ENCODE results near the gene ST7L.

ST7L gene

DNA sequence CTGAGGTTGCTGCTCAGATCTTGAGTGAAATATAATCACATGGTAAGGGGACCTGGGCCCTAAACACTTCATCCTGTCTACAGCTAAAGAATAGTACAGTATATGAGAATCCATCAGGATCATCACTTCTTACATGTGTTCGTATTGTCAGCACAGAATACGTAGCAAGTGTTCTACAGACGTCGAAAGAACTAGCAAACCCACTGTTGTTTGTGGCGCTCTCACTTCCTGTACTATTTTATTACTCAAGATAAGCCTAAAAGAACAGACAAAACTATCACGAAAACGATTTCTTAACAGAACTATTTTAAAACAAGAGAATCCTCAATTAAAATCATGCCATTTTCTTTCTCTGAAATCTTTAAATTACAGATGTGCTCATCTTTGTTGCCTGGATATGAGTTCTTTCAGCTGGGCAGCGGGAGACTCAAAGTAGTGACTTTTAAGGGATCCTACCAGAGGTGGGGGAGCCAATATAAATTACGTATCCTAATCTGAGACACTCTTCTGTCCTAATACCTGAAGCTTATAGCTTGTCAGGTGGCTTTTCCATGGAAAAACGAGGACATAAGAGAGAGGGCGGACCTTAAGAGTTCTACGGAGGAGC lies 724 bp downstream of the ST7L start:
- DNase-seq: peak in 2 of 51 donors; percentile 23 to 52

DNA sequence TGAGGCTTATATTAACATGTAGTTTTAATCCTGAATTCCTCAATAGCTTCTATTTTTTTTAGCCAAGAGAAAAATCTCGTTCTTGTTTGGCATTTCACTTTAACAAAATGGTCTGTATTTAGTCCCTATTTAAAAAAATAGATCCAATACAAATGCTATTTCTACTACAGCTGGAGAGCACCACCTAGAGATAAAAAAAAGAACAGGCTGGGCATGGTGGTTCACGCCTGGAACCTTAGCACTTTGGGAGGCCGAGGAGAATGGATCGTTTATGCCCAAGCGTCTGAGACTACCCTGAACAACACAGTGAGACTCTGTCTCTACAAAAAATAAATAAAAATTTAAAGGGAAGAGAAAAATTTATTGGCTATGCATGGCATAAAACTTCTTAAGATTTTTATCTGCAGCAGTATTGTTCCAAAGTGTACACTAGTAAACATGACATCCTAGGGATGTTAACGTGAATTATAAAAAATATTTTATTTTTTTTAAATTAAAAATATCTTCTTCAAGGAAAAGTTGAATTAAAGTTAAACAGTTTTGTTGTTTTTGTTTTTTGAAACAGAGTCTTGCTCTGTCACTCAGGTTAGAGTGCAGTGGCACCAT lies 4.4 kb downstream of the ST7L start:
- DNase-seq: no peak

DNA sequence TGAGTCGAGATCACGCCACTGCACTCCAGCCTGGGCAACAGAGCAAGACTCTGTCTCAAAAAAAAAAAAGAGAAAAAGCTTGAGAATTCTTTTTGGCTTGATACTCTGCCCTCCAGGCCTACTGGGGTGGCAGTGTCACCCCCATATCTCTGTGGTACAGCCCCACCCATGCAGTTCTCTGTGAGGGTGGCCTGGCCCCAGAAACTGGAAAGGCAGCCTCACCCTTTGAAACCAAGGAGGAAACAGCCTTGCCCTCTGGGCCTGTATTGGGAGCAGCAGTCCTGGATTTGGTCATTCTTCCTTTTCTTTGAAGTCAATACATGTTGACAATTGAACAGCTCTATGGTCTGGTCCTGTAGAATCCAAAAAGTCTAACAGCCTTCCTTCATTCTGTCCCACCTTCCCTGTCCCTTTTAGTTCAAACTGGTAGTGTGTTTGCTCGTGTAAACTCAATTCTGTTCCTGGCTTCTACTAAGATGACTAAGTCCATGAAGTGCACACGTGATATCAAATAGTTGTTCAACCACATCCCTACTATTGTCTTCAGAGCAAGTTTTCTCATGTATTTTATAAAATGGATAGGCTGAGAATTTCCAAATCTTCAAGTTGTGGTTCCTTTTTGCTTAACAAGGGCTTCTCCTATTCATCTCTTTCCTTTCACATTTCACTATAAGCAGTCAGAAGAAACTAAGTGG lies 13.2 kb downstream of the ST7L start:
- no peak for DNase-seq

DNA sequence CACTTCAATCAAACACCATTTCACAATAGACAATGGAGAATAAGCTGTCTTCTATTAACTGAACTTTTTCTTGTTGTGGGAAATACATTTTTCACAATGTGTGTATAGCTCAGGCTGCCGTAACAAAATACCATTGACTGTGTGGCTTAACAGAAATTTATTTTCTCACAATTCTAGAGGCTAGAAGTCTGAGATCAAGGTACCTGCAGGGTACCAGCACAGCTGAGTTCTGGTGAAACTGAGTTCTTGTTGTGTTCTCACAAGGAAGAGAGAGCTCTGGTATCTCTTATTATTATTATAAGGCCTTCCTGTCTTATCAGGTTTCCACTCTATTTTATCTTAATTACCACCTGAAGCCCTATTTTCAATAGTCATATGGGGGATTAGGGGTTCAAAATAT lies 15.4 kb downstream of the ST7L start:
- DNase-seq: no peak

DNA sequence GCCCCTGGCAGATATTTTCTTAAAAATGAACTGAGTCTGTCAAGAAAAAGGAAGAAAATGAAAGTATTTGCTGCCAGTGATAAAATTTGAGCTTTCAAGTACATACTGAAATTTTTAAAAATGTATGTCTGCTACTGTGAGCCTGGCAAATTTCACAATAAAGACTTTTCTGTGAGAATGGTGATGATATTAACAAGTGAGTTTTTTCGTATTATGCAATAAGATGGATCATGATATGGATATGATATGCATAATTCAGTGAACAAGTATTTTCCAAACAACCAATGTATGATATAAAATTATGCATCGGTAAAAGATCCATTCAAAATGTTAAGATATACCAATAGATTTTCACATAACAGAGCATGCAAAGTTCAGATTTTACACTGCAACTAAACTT lies 15.9 kb downstream of the ST7L start:
- no peak for DNase-seq

DNA sequence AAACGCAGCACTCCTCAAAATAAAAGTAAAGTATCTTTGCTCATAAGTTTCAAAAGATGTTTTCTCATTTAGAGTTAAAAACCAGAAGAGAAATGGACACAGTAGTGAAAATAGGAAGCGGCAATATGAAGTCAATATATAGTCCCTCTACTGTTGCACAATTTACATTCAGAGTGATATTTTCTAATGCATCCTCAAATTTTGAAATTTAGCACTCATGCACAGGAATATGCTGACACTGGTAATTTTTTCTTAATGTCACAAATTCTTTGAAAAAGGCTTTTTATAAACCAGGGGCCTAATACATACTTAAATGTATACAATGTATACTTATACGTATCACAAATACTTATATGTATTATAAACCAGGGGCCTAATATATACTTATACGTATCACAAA lies 19.5 kb downstream of the ST7L start:
- no peak for DNase-seq

DNA sequence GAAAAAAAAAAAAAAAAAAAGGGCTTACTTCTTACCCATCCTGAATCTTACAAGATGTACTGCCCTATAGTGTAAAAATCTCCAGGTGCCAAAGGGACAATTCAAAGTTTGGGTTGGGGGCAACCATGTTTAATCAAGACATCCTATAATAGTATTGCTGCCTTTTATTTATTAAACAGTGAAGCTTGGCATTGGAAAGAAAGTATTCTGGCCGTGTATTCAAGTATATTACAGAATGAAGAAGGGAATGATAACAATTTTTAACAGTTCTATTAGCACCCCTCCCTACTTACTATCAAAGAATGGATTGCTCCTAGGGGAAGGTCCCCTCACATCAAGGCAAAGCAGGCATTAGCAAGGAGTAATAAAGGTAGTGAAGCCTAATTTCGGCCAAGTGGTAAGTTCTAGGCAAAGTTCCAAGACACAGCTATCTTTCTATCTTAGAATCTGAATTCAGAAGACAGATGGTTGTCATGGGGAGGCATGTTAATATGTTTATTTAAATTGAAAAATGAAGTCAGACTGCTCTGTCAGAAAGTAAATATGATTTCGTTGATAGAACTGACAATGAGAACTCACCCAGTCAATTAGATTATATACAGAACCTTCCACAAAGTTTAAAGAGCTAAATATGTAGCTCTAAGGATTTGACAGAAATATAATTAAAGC lies 24.6 kb downstream of the ST7L start:
- no peak for DNase-seq

DNA sequence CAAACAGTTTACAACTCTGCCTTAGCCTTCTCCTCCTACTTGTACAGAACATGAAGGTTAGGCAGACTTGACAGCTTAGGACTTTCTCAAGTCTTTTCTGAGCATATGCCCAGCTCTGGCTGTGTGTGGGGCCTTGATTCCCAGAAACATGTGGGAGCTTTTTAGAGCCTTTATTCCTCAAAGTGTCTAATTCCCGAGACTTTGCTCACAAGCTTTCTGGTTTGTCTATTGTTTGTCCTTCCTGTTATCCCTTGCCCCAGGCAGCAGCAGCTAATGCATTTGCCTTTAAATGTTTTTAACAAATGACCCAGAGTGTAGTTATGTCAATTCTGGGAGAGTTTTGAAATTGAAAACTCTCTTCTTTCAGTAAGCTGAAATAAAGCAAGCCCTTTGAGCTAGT lies 29.2 kb downstream of the ST7L start:
- DNase-seq: no peak

DNA sequence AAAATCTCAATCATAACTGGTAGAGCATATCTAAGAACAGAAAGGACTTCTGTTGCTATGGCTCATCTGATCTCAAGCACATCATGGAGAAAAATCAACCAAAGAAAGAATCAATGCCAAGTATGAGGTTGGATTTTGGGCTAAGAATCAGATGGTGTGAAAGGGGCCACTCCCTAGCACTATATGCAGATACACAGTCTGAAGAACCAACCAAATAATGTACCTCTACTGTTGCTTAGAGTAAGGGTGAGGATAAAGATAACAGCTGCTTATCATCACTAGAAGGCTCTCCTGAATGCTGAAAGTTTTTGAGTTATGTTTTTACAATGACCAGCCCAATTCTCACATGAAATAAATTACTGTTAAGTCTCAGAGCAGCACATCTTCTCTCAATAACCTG lies 35.6 kb downstream of the ST7L start:
- no peak for DNase-seq

DNA sequence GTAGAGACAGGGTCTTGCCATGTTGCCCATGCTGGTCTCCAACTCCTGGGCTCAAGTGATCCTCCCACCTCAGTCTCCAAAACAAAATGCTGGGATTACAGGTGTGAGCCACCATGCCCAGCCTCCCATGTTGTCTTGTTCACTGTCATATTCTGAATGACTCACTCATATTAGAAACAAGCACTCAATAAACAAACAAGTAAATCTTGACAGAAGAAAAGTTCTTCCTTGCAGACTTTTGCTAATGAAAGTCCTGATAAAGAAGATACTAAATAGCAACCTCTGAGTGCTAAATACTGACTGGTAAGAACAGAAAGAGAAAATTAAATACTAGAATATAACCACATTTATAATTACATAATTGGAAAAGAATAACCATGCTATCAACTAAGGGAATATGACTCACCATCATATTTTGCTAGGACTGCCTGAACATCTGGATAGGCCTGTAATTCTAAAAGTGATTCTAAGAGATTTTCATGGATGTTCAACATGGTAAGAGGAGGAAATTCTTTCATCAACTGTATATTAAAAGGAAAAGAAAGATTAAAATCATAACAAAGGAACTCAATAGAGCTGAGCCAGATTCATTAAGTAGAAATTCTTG lies 37.3 kb downstream of the ST7L start:
- no peak for DNase-seq

DNA sequence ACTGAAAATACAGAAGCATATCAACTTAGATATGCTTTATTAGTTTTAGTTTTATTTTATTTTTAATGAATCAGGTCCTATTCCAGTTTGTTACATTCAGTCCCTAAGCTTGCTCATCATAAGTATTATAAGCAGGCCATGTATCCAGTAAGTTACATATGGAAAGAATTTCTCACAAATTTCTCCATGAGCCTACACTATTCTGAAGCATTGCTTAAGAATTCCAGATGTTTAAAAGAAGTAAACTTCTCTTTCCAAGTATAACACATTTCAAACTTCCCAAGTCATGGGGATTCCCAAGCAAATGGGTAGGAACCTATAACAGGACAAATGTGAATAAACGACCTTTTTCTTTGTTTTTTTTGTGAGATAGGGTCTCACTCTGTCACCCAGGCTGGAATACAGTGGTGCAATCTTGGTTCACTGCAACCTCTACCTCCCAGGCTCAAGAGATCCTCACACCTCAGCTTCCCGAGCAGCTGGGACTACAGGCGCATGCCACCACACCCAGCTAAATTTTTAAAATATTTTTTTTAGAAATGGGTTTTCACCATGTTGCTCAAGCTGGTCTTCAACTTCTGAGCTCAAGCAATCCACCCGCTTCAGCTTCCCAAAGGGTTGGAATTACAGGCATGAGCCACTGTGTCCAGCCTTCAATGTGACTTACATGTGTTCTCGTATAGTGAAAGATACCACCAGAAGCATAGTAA lies 39.0 kb downstream of the ST7L start:
- no peak for DNase-seq

DNA sequence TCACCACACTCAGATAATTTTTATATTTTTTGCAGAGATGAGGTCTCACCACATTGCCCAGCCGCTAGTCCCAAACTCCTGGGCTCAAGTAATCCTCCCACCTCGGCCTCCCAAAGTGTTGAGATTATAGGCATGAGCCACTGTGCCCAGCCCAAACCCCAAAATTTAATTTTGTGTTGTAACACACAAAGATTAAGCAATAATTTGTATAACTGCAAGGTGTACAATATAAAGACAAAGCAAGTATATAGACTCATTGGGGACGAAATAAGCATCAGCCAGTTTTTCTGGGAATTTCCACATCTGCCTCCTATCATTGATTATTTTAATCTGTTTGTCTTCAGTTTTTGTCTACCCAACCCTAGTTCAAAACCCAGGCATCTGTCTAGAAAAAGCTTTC lies 42.7 kb downstream of the ST7L start:
- DNase-seq: no peak

DNA sequence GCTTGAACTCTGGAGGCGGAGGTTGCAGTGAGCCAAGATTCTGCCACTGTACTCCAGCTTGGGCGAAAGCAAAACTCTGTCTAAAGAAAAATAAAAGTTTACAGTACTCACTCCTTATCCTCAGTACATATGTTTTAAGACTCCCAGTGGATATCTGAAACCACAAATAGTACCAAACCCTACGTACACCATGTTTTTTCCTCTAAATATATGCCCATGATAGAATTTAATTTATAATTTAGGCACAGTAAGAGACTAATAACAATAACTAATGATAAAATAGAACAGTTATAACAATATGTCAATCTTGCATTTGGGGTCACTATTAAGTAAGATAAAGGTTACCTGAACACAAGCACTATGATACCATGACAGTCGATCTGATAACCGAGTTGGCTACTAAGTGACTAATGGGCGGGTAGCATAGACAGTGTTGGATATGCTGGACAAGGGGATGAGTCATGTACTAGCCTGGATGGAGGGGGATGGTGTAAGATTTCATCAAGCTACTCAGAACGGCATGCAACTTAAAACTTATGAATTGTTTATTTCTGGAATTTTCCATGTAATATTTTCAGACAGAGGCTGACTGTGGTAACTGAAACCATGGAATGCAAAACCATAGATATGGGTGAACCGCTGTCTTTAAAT lies 43.7 kb downstream of the ST7L start:
- DNase-seq: no peak

DNA sequence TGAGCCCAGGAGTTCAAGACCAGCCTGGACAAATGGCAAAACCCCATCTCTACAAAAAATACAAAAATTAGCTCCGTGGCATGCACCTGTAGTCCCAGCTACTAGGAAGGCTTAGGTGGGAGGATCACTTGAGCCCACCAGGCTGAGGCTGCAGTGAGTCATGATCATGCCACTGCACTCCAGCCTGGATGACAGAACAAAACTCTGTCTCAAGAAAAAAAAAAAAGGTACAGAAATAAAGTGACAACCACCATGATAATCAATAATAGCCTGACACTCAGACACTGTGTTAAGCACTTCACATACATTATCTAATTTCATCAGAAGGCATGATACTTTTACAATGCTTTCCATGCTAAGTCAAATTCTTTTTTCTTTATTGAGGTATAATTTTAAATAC lies 53.1 kb downstream of the ST7L start:
- DNase-seq: no peak

DNA sequence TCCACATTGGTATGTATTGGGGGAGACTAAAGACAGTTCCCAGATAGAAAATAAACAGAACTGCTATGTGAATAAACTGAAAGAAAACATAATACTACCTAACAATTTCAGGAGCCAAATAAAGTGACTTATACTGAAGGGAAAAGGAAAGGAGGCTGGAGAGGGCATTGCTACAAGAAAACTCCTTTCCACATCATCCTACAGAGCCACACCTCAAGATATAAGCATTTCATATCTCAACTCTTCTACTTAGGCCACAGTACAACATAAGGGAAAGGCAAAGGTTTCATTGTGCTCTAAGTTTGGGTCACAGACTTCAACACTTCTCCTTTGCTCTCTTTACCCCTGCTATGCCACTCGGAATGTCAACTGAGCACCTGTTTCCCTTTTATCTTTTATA lies 54.9 kb downstream of the ST7L start:
- no peak for DNase-seq

DNA sequence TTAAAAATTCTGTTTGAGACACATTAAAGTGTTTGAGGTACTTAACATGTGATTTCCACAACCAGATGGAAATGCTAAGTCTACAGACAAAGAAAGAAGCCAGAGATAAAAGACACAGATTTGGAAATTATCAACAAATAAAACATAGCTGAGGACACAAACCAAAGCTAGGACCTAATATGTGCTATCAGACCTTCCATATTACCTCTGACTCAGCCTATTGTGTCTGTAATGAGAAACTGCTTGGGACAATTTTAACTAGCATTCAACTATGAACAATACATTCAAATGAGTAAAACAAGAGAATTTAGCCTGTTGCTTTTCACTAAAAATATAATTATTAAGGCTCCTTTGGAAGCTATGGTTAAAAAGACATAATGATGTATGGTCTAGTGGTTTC lies 55.6 kb downstream of the ST7L start:
- no peak for DNase-seq

DNA sequence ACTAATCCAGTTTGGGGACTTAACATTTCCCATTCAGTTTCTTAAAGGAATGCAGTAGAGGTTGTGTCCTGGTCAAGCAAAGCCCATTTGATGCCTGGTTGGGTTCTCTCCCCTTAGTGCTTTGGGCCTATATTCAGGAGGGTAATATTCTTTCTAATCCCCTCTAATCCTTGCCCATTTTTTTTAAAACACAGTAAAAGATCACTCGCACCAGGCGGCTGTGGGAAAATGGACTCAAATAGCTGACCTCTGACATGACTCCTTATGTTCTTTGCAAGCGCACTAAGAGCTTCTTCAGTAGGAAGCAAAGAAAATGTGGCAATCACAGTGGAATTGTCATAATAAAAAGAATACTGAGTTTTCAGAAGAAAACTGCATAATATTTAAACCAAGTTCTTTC lies 60.3 kb downstream of the ST7L start:
- no peak for DNase-seq

DNA sequence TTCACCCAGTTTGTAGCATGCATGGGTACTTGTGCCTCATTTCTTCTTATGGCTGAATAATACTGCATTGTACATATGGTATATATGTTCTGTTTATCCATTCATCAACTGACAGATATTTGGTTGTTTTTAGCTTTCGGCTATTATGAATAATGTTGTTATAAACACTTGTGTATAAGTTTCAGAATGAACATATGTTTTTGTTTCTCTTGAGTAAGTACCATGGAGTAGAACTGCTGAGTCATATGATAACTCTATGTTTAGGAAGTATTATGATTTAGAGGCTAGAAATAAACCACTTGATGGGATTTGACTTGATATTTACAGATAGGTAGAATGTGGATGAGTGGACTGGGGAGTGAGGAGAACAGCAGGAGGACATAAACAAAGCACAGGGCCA lies 61.6 kb downstream of the ST7L start:
- no peak for DNase-seq

DNA sequence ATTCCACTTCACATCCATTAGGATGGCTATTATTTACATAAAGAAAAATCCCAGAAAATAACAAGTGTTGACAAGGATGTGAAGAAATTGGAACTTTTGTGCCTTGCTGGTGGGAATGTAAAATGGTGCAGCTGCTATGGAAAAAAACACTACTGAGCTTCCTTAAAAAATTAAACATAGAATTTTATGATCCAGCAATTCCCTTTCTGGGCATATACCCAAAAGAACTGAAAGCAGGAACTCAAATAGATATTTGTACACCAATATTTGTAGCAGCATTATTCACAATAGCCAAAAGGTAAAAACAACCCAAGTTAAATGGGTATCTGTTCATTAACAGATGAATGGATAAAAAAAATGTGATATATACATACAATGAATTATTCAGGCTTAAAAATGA lies 64.5 kb downstream of the ST7L start:
- no peak for DNase-seq

DNA sequence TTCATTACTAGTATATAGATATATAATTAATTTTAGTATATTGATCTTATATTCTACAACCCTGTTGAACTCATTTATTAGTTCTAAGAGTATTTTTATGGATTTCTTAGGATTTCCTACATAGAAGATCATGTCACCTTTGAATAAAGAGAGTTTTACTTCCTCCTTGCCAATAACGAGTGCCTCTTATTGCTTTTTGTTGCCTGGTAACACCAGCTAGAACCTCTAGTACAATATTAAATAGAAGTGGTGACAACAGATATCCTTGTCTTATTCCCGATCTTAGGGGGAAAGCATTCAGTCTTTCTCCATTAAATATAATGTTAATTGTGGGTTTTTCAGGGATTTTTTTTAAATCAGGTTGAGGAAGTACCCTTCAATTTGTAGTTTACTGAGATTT lies 69.4 kb downstream of the ST7L start:
- DNase-seq: no peak

DNA sequence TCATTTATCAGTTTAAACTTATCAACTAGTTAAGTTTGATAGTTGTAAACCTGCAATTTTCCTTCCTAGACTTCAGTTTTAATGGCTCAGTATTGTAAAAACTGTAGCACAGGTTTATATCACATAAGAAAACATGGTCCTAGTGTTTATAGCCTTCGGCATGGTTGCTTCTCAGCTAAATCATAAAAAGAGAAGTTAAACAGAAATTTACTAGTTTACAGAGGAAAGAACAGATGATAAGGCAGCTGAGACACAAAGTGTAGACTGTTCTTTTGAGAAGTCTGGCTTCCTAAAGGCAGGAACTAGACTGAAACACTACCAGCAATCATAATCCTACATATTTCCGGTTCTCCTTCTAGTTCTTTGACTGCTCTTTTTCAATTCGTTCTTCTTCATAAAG lies 70.4 kb downstream of the ST7L start:
- no peak for DNase-seq
